ENCODE data around the gene SLCO2A1. TPM values are rescaled to one million over a fixed set of nuclear protein-coding genes. Genes with fewer than 3 reads are reported as not detected.

Gene SLCO2A1
- total and polyA plus RNA-seq, 2 of the 4 experiments (the other 2 are of a cell fraction): under 0.01 to 1.5 TPM

- intact Hi-C loops (cut with micrococcal nuclease): no loop called here
- CTCF ChIA-PET: no interaction called here
- 40% methylated on average over 1 of the region's 6 CpGs; no CpG with 5 or more reads in 1 of the 2 experiments for WGBS, 2 experiments (ENCODE audit: extremely low coverage in 2 of 2, insufficient read length in 1 of 2)
Measured at GRCh38 chr3:134034005-134034785, 4.5 kb upstream of the SLCO2A1 start.

More at GRCh38 chr3:134034005-134034785, 4.5 kb upstream of the SLCO2A1 start:
- Histone ChIP-seq H3K9ac (ENCODE audit: low read depth, low read length) (no peak overlapping the region), H3K14ac (replicated peaks; ENCODE audit: low read depth, low read length) (0 out of 2 replicates have a peak overlapping the region, but pooled peaks have one; percentile 27), H3K36me3 (ENCODE audit: control insufficient read depth, insufficient read depth, low read length) (no peaks in the 10 kb centered on the region), H2AK5ac (ENCODE audit: low read depth, low read length) (no peak overlapping the region), H2AK9ac (replicated peaks; ENCODE audit: low read depth, low read length, poor library complexity) (peak overlapping the region; percentile 51), H4K8ac (ENCODE audit: low read depth in 2 of 2, low read length in 2 of 2) (no peak overlapping the region), H3K4me2 (ENCODE audit: low read depth, low read length) (no peak overlapping the region), H3K18ac (ENCODE audit: low read depth, low read length) (peak overlapping the region; percentile 27; the same call in 1 of the 2 replicates), H4K20me1 (ENCODE audit: insufficient read depth, low read length) (no peaks in the 10 kb centered on the region), H2BK120ac (ENCODE audit: low read depth, low read length) (no peak overlapping the region), H4K91ac (ENCODE audit: insufficient read depth, low read depth, low read length) (no peak overlapping the region; the same call in 1 of the 2 replicates), H3K27ac (ENCODE audit: insufficient read depth, low read length) (no peak overlapping the region), H2BK15ac (ENCODE audit: low read depth, low read length) (0 out of 3 replicates have a peak overlapping the region, but pooled peaks have one; percentile 17), H3K56ac (ENCODE audit: extremely low read depth, insufficient read depth, low read length) (no peak overlapping the region), H3K4me1 (ENCODE audit: control insufficient read depth, insufficient read depth, low read length) (peaks cover 2% of the 10 kb centered on the region; the same call in 1 of the 2 replicates), H3K4ac (ENCODE audit: low read depth, low read length) (no peak overlapping the region), H3K79me1 (ENCODE audit: low read depth in 1 of 2, low read length in 2 of 2) (no peaks in the 10 kb centered on the region), H3K23ac (ENCODE audit: low read depth, low read length) (no peak overlapping the region), H2AFZ (replicated peaks; ENCODE audit: low read length, poor library complexity) (peak overlapping the region; percentile 1), H3K9me1 (ENCODE audit: insufficient read depth, low read length) (peaks cover 6% of the 10 kb centered on the region), H3K9me3 (ENCODE audit: control insufficient read depth, insufficient read depth, low read length) (no peaks in the 10 kb centered on the region), H2BK5ac (ENCODE audit: low read depth, low read length, poor library complexity, severe bottlenecking) (no peak overlapping the region), H3K27me3 (ENCODE audit: control insufficient read depth, insufficient read depth, low read length) (peaks cover 1% of the 10 kb centered on the region; the same call in 1 of the 2 replicates), H2BK20ac (ENCODE audit: low read depth, low read length) (no peak overlapping the region), H3K4me3 (ENCODE audit: insufficient read depth, low read depth, low read length) (no peak overlapping the region), H4K5ac (ENCODE audit: low read depth, low read length) (no peak overlapping the region; the same call in 1 of the 2 replicates)
- POLR2A ChIA-PET (ENCODE audit: unreplicated experiment): interaction anchor here (0.6 kb wide), 1 partner anchor 60 kb away, joined by 3 read pairs; no protein-coding TSS in a partner anchor
- dilution Hi-C loops (cut with HindIII; ENCODE audit: low sequenced_read_pairs, unreplicated experiment): no loop called here
- ATAC-seq (ENCODE audit: low read depth) (peak; percentile 58), DNase-seq (peak; percentile 75)
- in situ Hi-C loops (cut with MboI; ENCODE audit: low sequenced_read_pairs): no loop called here
- no peak for TF ChIP-seq RAD21 (IDR thresholded peaks at IDR 0.05; ENCODE audit: low read length)
- TF ChIP-seq POLR2A (IDR thresholded peaks at IDR 0.05; ENCODE audit: low read depth, low read length): no peak
- TF ChIP-seq, protein P1, sequence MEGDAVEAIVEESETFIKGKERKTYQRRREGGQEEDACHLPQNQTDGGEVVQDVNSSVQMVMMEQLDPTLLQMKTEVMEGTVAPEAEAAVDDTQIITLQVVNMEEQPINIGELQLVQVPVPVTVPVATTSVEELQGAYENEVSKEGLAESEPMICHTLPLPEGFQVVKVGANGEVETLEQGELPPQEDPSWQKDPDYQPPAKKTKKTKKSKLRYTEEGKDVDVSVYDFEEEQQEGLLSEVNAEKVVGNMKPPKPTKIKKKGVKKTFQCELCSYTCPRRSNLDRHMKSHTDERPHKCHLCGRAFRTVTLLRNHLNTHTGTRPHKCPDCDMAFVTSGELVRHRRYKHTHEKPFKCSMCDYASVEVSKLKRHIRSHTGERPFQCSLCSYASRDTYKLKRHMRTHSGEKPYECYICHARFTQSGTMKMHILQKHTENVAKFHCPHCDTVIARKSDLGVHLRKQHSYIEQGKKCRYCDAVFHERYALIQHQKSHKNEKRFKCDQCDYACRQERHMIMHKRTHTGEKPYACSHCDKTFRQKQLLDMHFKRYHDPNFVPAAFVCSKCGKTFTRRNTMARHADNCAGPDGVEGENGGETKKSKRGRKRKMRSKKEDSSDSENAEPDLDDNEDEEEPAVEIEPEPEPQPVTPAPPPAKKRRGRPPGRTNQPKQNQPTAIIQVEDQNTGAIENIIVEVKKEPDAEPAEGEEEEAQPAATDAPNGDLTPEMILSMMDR (conservative IDR thresholded peaks at IDR 0.05; ENCODE audit: low read depth, low read length): no peak
- TF ChIP-seq CEBPB (IDR thresholded peaks at IDR 0.05; ENCODE audit: low read depth, low read length): peak; percentile 45; the same call in 1 of the 2 replicates
- no peak for TF ChIP-seq MAZ (IDR thresholded peaks at IDR 0.05; ENCODE audit: borderline replicate concordance, low read depth, low read length)
- TF ChIP-seq, protein P2, sequence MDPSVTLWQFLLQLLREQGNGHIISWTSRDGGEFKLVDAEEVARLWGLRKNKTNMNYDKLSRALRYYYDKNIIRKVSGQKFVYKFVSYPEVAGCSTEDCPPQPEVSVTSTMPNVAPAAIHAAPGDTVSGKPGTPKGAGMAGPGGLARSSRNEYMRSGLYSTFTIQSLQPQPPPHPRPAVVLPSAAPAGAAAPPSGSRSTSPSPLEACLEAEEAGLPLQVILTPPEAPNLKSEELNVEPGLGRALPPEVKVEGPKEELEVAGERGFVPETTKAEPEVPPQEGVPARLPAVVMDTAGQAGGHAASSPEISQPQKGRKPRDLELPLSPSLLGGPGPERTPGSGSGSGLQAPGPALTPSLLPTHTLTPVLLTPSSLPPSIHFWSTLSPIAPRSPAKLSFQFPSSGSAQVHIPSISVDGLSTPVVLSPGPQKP (IDR thresholded peaks at IDR 0.05; ENCODE audit: borderline replicate concordance, low read depth, low read length): no peak
- no peak for TF ChIP-seq NFE2L2 (IDR thresholded peaks at IDR 0.05; ENCODE audit: low read depth, low read length)
- TF ChIP-seq MAFK (IDR thresholded peaks at IDR 0.05; ENCODE audit: low read depth, low read length): peak; percentile 64; the same call in 1 of the 2 replicates
- no peak for TF ChIP-seq MXI1 (IDR thresholded peaks at IDR 0.05; ENCODE audit: borderline replicate concordance, low read depth, low read length)
- no peak for TF ChIP-seq BHLHE40 (IDR thresholded peaks at IDR 0.05; ENCODE audit: low read depth, low read length)
- TF ChIP-seq FOS (IDR thresholded peaks at IDR 0.05; ENCODE audit: low read depth, low read length): no peak
- TF ChIP-seq RFX5 (IDR thresholded peaks at IDR 0.05; ENCODE audit: low read depth, low read length): no peak
- BruUV-seq (replicated peaks): no TSS peak
